ENCODE measurements around the gene SIRT6. TPM values are rescaled to one million over a fixed set of nuclear protein-coding genes. Genes with fewer than 3 reads are reported as not detected.
"Not testable (repeated sequence)": the region's sequence is repeated elsewhere in the genome, so short reads cannot be mapped to it uniquely, and the experiment has no call there.

SIRT6 gene
- total and polyA plus RNA-seq, 10 of the 15 experiments (the other 5 are each of a cell fraction or from before 2014, with no cell fraction given), result 1.3 to 49.6 (median 24.2) TPM

GRCh38 chr19:4135386-4135785 is 47.0 kb downstream of the SIRT6 start:
- H3K27me3 ChIP-seq (replicated peaks in 1 of 2; ENCODE audit: control insufficient read depth in 2 of 2, insufficient read depth in 2 of 2, low read length in 1 of 2); POLR2A ChIA-PET; H3K4me2 ChIP-seq (ENCODE audit: control insufficient read depth, insufficient read depth); FAIRE-seq; H3K27ac ChIP-seq (ENCODE audit: control insufficient read depth, insufficient read depth); H3K36me3 ChIP-seq (ENCODE audit: control insufficient read depth in 2 of 2, insufficient read depth in 2 of 2, low read length in 1 of 2); in situ Hi-C loops (cut with MboI); H2AFZ ChIP-seq (ENCODE audit: control insufficient read depth, low read depth, low read length); intact Hi-C loops (cut with micrococcal nuclease; ENCODE audit: unreplicated experiment); RAD21 ChIA-PET (ENCODE audit: unreplicated experiment); H3K4me3 ChIP-seq; ATAC-seq; DNase-seq (ENCODE audit: low read depth, low spot score); H3K4me1 ChIP-seq (ENCODE audit: control insufficient read depth, insufficient read depth, low read length); H3K9ac ChIP-seq (ENCODE audit: control insufficient read depth, insufficient read depth, low read length); H3K79me2 ChIP-seq (ENCODE audit: control insufficient read depth, insufficient read depth, low read length); H3K9me3 ChIP-seq (replicated peaks; ENCODE audit: control insufficient read depth, insufficient read depth, low read length); H4K20me1 ChIP-seq (ENCODE audit: control insufficient read depth, insufficient read depth); CTCF ChIA-PET; BruUV-seq (replicated peaks): not testable (repeated sequence)
- WGBS (ENCODE audit: insufficient coverage, insufficient replicate concordance, low lambda C conversion rate, missing lambda C conversion rate), result 81% methylated on average over 7 of the region's 9 CpGs
- SMC1A ChIA-PET (ENCODE audit: uncharacterized antibody, unreplicated experiment), result interaction anchor here (1.7 kb wide), 1 partner anchor 150 kb away, joined by 6 read pairs; the partner anchor contains the start of gene EEF2

GRCh38 chr19:4134351-4134750 is 48.0 kb downstream of the SIRT6 start:
- Histone ChIP-seq H4K20me1 (ENCODE audit: control insufficient read depth, insufficient read depth) (no peaks in the 10 kb centered on the region), H3K27ac (ENCODE audit: control insufficient read depth, insufficient read depth) (no peak overlapping the region), H3K4me3 (no peak overlapping the region), H3K36me3 (ENCODE audit: control insufficient read depth in 2 of 2, insufficient read depth in 2 of 2, low read length in 1 of 2) (no peaks in the 10 kb centered on the region), H3K79me2 (ENCODE audit: control insufficient read depth, insufficient read depth, low read length) (no peaks in the 10 kb centered on the region), H3K27me3 (replicated peaks in 1 of 2; ENCODE audit: control insufficient read depth in 2 of 2, insufficient read depth in 2 of 2, low read length in 1 of 2) (no peaks in the 10 kb centered on the region), H3K4me1 (ENCODE audit: control insufficient read depth, insufficient read depth, low read length) (no peaks in the 10 kb centered on the region), H3K4me2 (ENCODE audit: control insufficient read depth, insufficient read depth) (no peak overlapping the region), H2AFZ (ENCODE audit: control insufficient read depth, low read depth, low read length) (no peak overlapping the region), H3K9me3 (replicated peaks; ENCODE audit: control insufficient read depth, insufficient read depth, low read length) (no peaks in the 10 kb centered on the region), H3K9ac (ENCODE audit: control insufficient read depth, insufficient read depth, low read length) (no peak overlapping the region)
- in situ Hi-C loops (cut with MboI), result no loop called here
- WGBS (ENCODE audit: insufficient coverage, insufficient replicate concordance, low lambda C conversion rate, missing lambda C conversion rate), result 14% methylated on average over 6 of the region's 6 CpGs
- no peak for TF ChIP-seq TCF3 (IDR thresholded peaks at IDR 0.05; ENCODE audit: borderline replicate concordance, insufficient read depth, low read depth, low read length)
- no peak for TF ChIP-seq ZNF207 (IDR thresholded peaks at IDR 0.05; ENCODE audit: borderline replicate concordance)
- TF ChIP-seq CBFB (IDR thresholded peaks at IDR 0.05; ENCODE audit: low read depth), result no peak
- TF ChIP-seq SPI1 (IDR thresholded peaks at IDR 0.05; ENCODE audit: borderline replicate concordance, insufficient read depth, low read depth, low read length), result no peak
- no peak for TF ChIP-seq BACH1 (IDR thresholded peaks at IDR 0.05; ENCODE audit: borderline replicate concordance)
- TF ChIP-seq HDGF (IDR thresholded peaks at IDR 0.05), result no peak
- no peak for TF ChIP-seq SKIL (IDR thresholded peaks at IDR 0.05; ENCODE audit: low read depth, poor library complexity, severe bottlenecking)
- no peak for TF ChIP-seq POU2F2 (IDR thresholded peaks at IDR 0.05; ENCODE audit: borderline replicate concordance, low read depth, low read length)
- TF ChIP-seq NFYA (IDR thresholded peaks at IDR 0.05; ENCODE audit: borderline replicate concordance, low read depth, low read length), result no peak
- no peak for TF ChIP-seq CBX3 (IDR thresholded peaks at IDR 0.05; ENCODE audit: borderline replicate concordance, low read depth)
- no peak for TF ChIP-seq BCL11A (IDR thresholded peaks at IDR 0.05; ENCODE audit: low read depth, low read length)
- no peak for TF ChIP-seq WRNIP1 (IDR thresholded peaks at IDR 0.05; ENCODE audit: borderline replicate concordance, low read depth, low read length)
- TF ChIP-seq SP1 (IDR thresholded peaks at IDR 0.05; ENCODE audit: low read depth, low read length), result no peak
- no peak for TF ChIP-seq MAX (IDR thresholded peaks at IDR 0.05; ENCODE audit: low read depth, low read length)
- TF ChIP-seq CBX5 (IDR thresholded peaks at IDR 0.05; ENCODE audit: low read depth), result no peak
- TF ChIP-seq IKZF1 (conservative IDR thresholded peaks at IDR 0.05), result no peak
- no peak for TF ChIP-seq ZNF274 (IDR thresholded peaks at IDR 0.05; ENCODE audit: insufficient read depth, insufficient read length)
- FAIRE-seq (no peak), ATAC-seq (no peak), DNase-seq (ENCODE audit: low read depth, low spot score) (no peak)
- intact Hi-C loops (cut with micrococcal nuclease; ENCODE audit: unreplicated experiment), result no loop called here
- SMC1A ChIA-PET (ENCODE audit: uncharacterized antibody, unreplicated experiment), result interaction anchor here (0.6 to 1.7 kb wide), 3 partner anchors 27 to 149 kb away, joined by 3 to 6 read pairs (median 3); partner anchors contain the start of gene EEF2
- BruUV-seq (replicated peaks), result no TSS peak
- POLR2A ChIA-PET, result no interaction called here
- CTCF ChIA-PET, result no interaction called here
- RAD21 ChIA-PET (ENCODE audit: unreplicated experiment), result interaction anchor here (0.7 kb wide), 1 partner anchor 149 kb away, joined by 3 read pairs; the partner anchor contains the start of gene EEF2
